Ishikawa (cell line): Measurements from ENCODE around the gene TLR8.

Experiments used
- CEBPB ChIP-seq: IDR thresholded peaks from 2 replicates; pipeline ENCODE4 v1.6.1; 2012
- CREB1 ChIP-seq: IDR thresholded peaks from 2 replicates; pipeline ENCODE4 v1.6.1; 2012; ENCODE audit warnings: low read depth
- EGR1 ChIP-seq: IDR thresholded peaks from 2 replicates; pipeline ENCODE4 v1.6.1; 2012
- EP300 ChIP-seq: IDR thresholded peaks from 2 replicates; pipeline ENCODE4 v1.6.1; 2012; ENCODE audit warnings: borderline replicate concordance
- FOXM1 ChIP-seq: IDR thresholded peaks from 2 replicates; pipeline ENCODE4 v1.6.1; 2012; ENCODE audit warnings: low read depth, borderline replicate concordance
- MAX ChIP-seq: IDR thresholded peaks from 2 replicates; pipeline ENCODE4 v1.6.1; 2012
- NFIC ChIP-seq: IDR thresholded peaks from 2 replicates; pipeline ENCODE4 v1.6.1; 2012
- RAD21 ChIP-seq: IDR thresholded peaks from 2 replicates; pipeline ENCODE4 v1.6.1; 2012; ENCODE audit warnings: low read depth
- TAF1 ChIP-seq: IDR thresholded peaks from 2 replicates; pipeline ENCODE4 v1.6.1; 2012; ENCODE audit warnings: low read depth, mild to moderate bottlenecking
- TEAD4 ChIP-seq: IDR thresholded peaks from 2 replicates; pipeline ENCODE4 v1.6.1; 2012
- USF1 ChIP-seq: IDR thresholded peaks from 2 replicates; pipeline ENCODE4 v1.6.1; 2012
- YY1 ChIP-seq: IDR thresholded peaks from 2 replicates; pipeline ENCODE4 v1.6.1; 2012; ENCODE audit warnings: low read depth
- TF ChIP-seq, protein P1 (sequence below): IDR thresholded peaks from 2 replicates; pipeline ENCODE4 v1.6.1; 2012; ENCODE audit warnings: low read depth, mild to moderate bottlenecking

- TF ChIP-seq CEBPB (no peak), RAD21 (no peak), TAF1 (no peak), EP300 (no peak), YY1 (no peak), TEAD4 (no peak), MAX (no peak), USF1 (no peak), FOXM1 (no peak), CREB1 (no peak), NFIC (no peak), EGR1 (no peak)
- TF ChIP-seq, protein P1, sequence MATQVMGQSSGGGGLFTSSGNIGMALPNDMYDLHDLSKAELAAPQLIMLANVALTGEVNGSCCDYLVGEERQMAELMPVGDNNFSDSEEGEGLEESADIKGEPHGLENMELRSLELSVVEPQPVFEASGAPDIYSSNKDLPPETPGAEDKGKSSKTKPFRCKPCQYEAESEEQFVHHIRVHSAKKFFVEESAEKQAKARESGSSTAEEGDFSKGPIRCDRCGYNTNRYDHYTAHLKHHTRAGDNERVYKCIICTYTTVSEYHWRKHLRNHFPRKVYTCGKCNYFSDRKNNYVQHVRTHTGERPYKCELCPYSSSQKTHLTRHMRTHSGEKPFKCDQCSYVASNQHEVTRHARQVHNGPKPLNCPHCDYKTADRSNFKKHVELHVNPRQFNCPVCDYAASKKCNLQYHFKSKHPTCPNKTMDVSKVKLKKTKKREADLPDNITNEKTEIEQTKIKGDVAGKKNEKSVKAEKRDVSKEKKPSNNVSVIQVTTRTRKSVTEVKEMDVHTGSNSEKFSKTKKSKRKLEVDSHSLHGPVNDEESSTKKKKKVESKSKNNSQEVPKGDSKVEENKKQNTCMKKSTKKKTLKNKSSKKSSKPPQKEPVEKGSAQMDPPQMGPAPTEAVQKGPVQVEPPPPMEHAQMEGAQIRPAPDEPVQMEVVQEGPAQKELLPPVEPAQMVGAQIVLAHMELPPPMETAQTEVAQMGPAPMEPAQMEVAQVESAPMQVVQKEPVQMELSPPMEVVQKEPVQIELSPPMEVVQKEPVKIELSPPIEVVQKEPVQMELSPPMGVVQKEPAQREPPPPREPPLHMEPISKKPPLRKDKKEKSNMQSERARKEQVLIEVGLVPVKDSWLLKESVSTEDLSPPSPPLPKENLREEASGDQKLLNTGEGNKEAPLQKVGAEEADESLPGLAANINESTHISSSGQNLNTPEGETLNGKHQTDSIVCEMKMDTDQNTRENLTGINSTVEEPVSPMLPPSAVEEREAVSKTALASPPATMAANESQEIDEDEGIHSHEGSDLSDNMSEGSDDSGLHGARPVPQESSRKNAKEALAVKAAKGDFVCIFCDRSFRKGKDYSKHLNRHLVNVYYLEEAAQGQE: no peak
Measured at GRCh38 chrX:12951595-12951975, 45.2 kb downstream of the TLR8 start.
